Breast epithelium (tissue), 4 donors: ENCODE measurements around the gene ZFHX3. TPM values are rescaled to one million over a fixed set of nuclear protein-coding genes. Genes with fewer than 3 reads are reported as not detected.
A peak's percentile ranks its signal among the peaks of the same experiment; 100 is the strongest.

Experiments used
- DNase-seq, 2 donors: peaks; one replicate each; pipeline ENCODE4 v3.0.0-alpha.2; 2019; ENCODE audit warnings: low spot score in 2 of 2
- H3K27ac ChIP-seq, 2 donors: fragments of 200-600 bp; sonication (generic) in 1 of 2; one replicate each; pipeline ENCODE4 v1.5.1; 2016 to 2019; ENCODE audit warnings: mild to moderate bottlenecking in 1 of 2
- H3K27me3 ChIP-seq, 2 donors: fragments of 200-600 bp; sonication (generic) in 1 of 2; one replicate each; pipeline versions ENCODE4 v1.5.1 to v1.6.0; 2017 to 2019; ENCODE audit warnings: control low read depth in 1 of 2, mild to moderate bottlenecking in 1 of 2
- H3K36me3 ChIP-seq: fragments of 200-600 bp; one replicate; pipeline ENCODE4 v1.5.1; 2019
- H3K4me1 ChIP-seq, 2 donors: fragments of 200-600 bp; sonication (generic); one replicate each; pipeline ENCODE4 v1.5.1; 2016 to 2019; ENCODE audit warnings: control low read depth in 1 of 2
- H3K4me3 ChIP-seq, 3 donors: fragments of 200-600 bp; sonication (generic); 1 replicate in 2 of 3; 2 replicates in 1 of 3; pipeline ENCODE4 v1.5.1; 2016 to 2019; ENCODE audit warnings: mild to moderate bottlenecking in 3 of 3, moderate library complexity in 2 of 3
- H3K9me3 ChIP-seq, 2 donors: fragments of 200-600 bp; sonication (generic) in 1 of 2; one replicate each; pipeline ENCODE4 v1.5.1; 2016 to 2019; ENCODE audit warnings: control low read depth in 1 of 2
- POLR2A ChIP-seq: fragments of 450-650 bp; IDR thresholded peaks from one replicate; pipeline ENCODE4 v1.6.1; 2016; ENCODE audit warnings: antibody characterized with exemption, mild to moderate bottlenecking, moderate library complexity
- POLR2AphosphoS5 ChIP-seq, 3 donors: sonication (generic); formaldehyde crosslinking; IDR thresholded peaks; one replicate each; pipeline ENCODE4 v1.6.1; 2017; ENCODE audit warnings: antibody characterized with exemption in 3 of 3
- intact Hi-C: fragments of 100-400 bp; cut with DNase I; formaldehyde crosslinking; loops from one replicate; pipeline ENCODE4 v1.15.1; 2023; ENCODE audit warnings: low total_unique reads
- total RNA-seq, 3 donors: library from RNA; depleted of rRNA; stranded (reverse); fragments of >200 nt; gene quantifications; one replicate each; pipeline ENCODE4 v1.1.0, GENCODE V29; 2016
- TF ChIP-seq, protein P1 (sequence below), 3 donors: fragments of 450-650 bp; IDR thresholded peaks; one replicate each; pipeline ENCODE4 v1.5.1; 2016 to 2017; ENCODE audit warnings: antibody characterized with exemption in 3 of 3, mild to moderate bottlenecking in 3 of 3, moderate library complexity in 3 of 3

The ZFHX3 gene
- total RNA-seq, 3 donors from 2014 or later = 10.8 to 36.0 (median 11.8) TPM

DNA sequence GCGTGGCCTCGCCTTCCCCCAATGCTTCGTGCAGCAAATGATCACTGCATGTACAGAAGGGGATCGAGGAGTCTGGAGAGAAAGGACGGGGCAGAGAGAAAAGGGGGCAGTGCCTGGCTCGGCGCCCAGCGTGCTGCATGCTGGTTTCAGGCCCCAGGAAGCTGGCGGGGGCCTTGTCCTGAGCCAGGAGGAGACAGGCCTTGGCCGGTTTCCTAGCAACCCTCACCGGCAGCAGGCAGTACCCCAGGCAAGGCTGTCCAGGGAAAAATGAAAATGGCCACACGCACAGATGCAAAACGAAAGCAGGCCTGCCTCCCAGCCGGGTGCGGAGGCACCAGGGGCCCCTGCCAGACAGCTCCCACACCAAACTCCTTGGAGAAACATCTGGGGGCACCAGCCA is 126.3 kb downstream of the ZFHX3 start:
- peak overlapping the region in 2 of 3 donors; percentile 33 to 49 for H3K4me3 ChIP-seq
- H3K9me3 ChIP-seq = no peaks in the 10 kb centered on the region
- TF ChIP-seq POLR2AphosphoS5 (IDR thresholded peaks at IDR 0.05) (no peak), POLR2A (no peak)
- TF ChIP-seq, protein P1, sequence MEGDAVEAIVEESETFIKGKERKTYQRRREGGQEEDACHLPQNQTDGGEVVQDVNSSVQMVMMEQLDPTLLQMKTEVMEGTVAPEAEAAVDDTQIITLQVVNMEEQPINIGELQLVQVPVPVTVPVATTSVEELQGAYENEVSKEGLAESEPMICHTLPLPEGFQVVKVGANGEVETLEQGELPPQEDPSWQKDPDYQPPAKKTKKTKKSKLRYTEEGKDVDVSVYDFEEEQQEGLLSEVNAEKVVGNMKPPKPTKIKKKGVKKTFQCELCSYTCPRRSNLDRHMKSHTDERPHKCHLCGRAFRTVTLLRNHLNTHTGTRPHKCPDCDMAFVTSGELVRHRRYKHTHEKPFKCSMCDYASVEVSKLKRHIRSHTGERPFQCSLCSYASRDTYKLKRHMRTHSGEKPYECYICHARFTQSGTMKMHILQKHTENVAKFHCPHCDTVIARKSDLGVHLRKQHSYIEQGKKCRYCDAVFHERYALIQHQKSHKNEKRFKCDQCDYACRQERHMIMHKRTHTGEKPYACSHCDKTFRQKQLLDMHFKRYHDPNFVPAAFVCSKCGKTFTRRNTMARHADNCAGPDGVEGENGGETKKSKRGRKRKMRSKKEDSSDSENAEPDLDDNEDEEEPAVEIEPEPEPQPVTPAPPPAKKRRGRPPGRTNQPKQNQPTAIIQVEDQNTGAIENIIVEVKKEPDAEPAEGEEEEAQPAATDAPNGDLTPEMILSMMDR (IDR thresholded peaks at IDR 0.05) = no peak
- no peak for DNase-seq
- intact Hi-C loops = no loop called here
- no peaks in the 10 kb centered on the region for H3K4me1 ChIP-seq
- H3K27me3 ChIP-seq = no peaks in the 10 kb centered on the region
- no peaks in the 10 kb centered on the region for H3K36me3 ChIP-seq
- H3K27ac ChIP-seq = no peak overlapping the region

DNA sequence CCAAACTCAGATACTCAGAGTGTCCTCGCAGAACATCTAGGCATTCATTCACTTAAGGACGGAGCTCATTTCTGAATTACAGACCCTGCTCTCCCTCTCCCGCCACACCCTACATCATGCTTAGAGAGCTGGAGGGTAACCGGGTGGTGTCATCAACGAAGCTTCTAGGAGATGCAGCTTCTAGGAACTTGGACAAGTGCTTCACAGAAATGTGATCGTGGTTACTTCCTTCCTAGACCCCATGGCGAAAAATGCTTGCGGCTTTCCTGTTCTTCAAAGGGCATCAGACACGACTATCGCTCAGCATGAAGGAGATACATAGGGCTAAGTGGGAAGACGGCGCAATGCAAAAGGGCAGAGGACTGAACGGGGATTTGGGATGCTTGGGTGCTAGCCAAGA is 126.8 kb downstream of the ZFHX3 start:
- H3K4me1 ChIP-seq = no peaks in the 10 kb centered on the region
- no peak overlapping the region for H3K4me3 ChIP-seq
- no peak overlapping the region for H3K27ac ChIP-seq
- H3K27me3 ChIP-seq = no peaks in the 10 kb centered on the region
- H3K36me3 ChIP-seq = no peaks in the 10 kb centered on the region
- DNase-seq = no peak
- TF ChIP-seq, protein P1 (IDR thresholded peaks at IDR 0.05) = no peak
- TF ChIP-seq POLR2AphosphoS5 (IDR thresholded peaks at IDR 0.05) = no peak
- no peak for TF ChIP-seq POLR2A
- no peaks in the 10 kb centered on the region for H3K9me3 ChIP-seq
- intact Hi-C loops = no loop called here

DNA sequence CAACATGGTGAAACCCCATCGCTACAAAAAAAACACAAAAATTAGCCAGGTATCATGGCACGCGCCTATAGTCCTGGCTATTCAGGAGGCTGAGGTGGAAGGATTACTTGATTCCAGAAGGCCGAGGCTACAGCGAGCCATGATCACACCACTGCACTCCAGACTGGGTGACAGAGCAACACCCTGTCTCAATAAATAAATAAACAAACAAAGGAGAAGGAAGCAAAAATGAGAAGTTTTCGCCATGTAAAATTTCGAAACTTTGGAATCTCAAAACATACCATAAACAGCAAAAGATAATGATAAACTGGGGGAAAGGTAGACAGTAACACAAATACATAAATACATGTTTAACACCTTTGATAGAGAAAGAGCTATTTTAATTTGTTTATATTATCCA is 130.9 kb downstream of the ZFHX3 start:
- no peak for TF ChIP-seq POLR2AphosphoS5 (IDR thresholded peaks at IDR 0.05)
- no peak for TF ChIP-seq POLR2A
- TF ChIP-seq, protein P1 (IDR thresholded peaks at IDR 0.05) = no peak
- no peaks in the 10 kb centered on the region for H3K27me3 ChIP-seq
- H3K27ac ChIP-seq = no peak overlapping the region
- no peak overlapping the region for H3K4me3 ChIP-seq
- no peaks in the 10 kb centered on the region for H3K4me1 ChIP-seq
- no peak for DNase-seq
- no peaks in the 10 kb centered on the region for H3K9me3 ChIP-seq
- intact Hi-C loops = no loop called here
- no peaks in the 10 kb centered on the region for H3K36me3 ChIP-seq

DNA sequence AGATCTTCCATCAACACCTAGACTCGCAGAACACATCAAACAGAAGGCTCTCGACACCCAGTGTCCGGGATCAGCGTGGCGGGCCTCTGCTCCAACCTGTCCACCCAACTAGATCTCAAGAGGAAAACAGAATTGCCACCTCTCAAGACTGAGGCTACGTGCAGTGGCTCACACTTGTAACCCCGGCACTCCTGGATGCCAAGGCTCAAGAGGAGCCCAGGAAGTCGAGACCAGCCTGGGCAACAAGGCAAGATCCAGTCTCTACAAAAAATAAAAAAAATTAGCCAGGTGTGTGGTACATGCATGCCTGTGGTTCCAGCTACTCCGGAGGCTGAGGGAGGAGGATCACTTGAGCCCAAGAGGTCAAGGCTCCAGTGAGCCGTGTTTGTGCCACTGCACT is 132.6 kb downstream of the ZFHX3 start:
- no peaks in the 10 kb centered on the region for H3K4me1 ChIP-seq
- TF ChIP-seq POLR2AphosphoS5 (IDR thresholded peaks at IDR 0.05) (no peak), POLR2A (no peak)
- TF ChIP-seq, protein P1 (IDR thresholded peaks at IDR 0.05) = no peak
- H3K27me3 ChIP-seq = no peaks in the 10 kb centered on the region
- H3K36me3 ChIP-seq = no peaks in the 10 kb centered on the region
- H3K27ac ChIP-seq = no peak overlapping the region
- no peaks in the 10 kb centered on the region for H3K9me3 ChIP-seq
- H3K4me3 ChIP-seq = no peak overlapping the region
- intact Hi-C loops = no loop called here
- DNase-seq = no peak

DNA sequence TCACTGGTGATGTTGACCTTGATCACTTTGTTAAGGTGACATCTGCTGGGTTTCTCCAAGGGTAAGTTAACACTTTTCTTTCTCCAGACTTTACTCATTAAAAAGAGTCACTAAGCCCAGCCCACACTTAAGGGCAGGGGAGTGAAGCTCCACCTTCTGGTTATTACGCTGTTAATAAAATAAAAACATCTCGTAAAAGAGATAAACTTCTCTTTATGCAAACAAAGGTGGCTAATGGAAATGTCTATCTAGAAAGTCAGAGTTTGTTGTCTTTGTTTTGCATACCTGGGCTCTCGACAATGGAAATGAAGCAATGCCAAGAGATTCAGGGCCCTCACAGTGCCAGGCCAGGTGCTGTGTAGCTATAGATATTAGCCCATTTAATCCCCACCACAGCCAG is 134.4 kb downstream of the ZFHX3 start:
- no peaks in the 10 kb centered on the region for H3K27me3 ChIP-seq
- H3K4me1 ChIP-seq = no peaks in the 10 kb centered on the region
- TF ChIP-seq, protein P1 (IDR thresholded peaks at IDR 0.05) = no peak
- TF ChIP-seq POLR2A = no peak
- TF ChIP-seq POLR2AphosphoS5 (IDR thresholded peaks at IDR 0.05) = no peak
- H3K9me3 ChIP-seq = no peaks in the 10 kb centered on the region
- no peak overlapping the region for H3K27ac ChIP-seq
- H3K36me3 ChIP-seq = no peaks in the 10 kb centered on the region
- no peak overlapping the region for H3K4me3 ChIP-seq
- DNase-seq = no peak
- intact Hi-C loops = no loop called here
